K562 (cell line): Measurements from ENCODE around the gene KIZ. TPM values are rescaled to one million over a fixed set of nuclear protein-coding genes. Genes with fewer than 3 reads are reported as not detected.

Experiments used
- ATAC-seq: fragments of 200-7000 bp; cut with Tn5 transposase; 3 replicates; pipeline ENCODE4 v1.9.1; 2020; ENCODE audit warnings: moderate library complexity
- BruUV-seq: library from RNA; stranded (reverse); fragments of 400-500 nt; replicated peaks from 2 replicates; lab custom pipeline; 2021; lab: Mats Ljungman, UMichigan
- CTCF ChIA-PET: fragments of 300-600 bp; formaldehyde crosslinking; extraction: SDS; loops from one replicate; lab custom pipeline; 2021; ENCODE audit warnings: low intra/inter-chr PET ratio; lab: Yijun Ruan, JAX
- POLR2A ChIA-PET: fragments of 300-600, 350-650 bp; sonication (Branson Sonifier 250); formaldehyde crosslinking; extraction: SDS; loops from one replicate; lab custom pipeline; 2021; ENCODE audit warnings: antibody characterized with exemption, inconsistent platforms; lab: Yijun Ruan, JAX
- DNase-seq, 4 experiments: peaks; one replicate each; pipeline versions ENCODE4 v3.0.0 to v3.0.0-alpha.2; 2011 to 2018; ENCODE audit warnings: low spot score in 3 of 4, mixed read lengths in 3 of 4; ENCODE audit errors: extremely low read depth in 1 of 4
- FAIRE-seq: peaks from 2 replicates; lab custom pipeline; 2011; peaks lifted over from hg19 to GRCh38; lab: Jason Lieb, UNC
- H2AFZ ChIP-seq: 2 replicates; pipeline ENCODE4 v1.6.0; 2011; ENCODE audit warnings: low read depth, low read length, control low read depth, inconsistent platforms
- H3K27ac ChIP-seq: fragments of 200-600 bp; 3 replicates; pipeline ENCODE4 v1.8.0; 2011; ENCODE audit warnings: low read depth, mild to moderate bottlenecking, control low read depth, inconsistent platforms, low read length, moderate library complexity, mixed read lengths; ENCODE audit errors: extremely low read depth
- H3K27me3 ChIP-seq, 2 experiments: fragments of 300-600 bp in 1 of 2; 2 replicates in 1 of 2; 3 replicates in 1 of 2; pipeline versions ENCODE4 v1.6.0 to v1.8.0; 2011; ENCODE audit warnings: inconsistent platforms in 2 of 2, low read length in 2 of 2, mild to moderate bottlenecking in 1 of 2, mixed read lengths in 1 of 2, moderate library complexity in 1 of 2; ENCODE audit not compliant: control insufficient read depth in 2 of 2, insufficient read depth in 2 of 2
- H3K36me3 ChIP-seq: fragments of 300-600 bp; 3 replicates; pipeline ENCODE4 v1.8.0; 2011; ENCODE audit warnings: mild to moderate bottlenecking, low read length, inconsistent platforms; ENCODE audit not compliant: control insufficient read depth, insufficient read depth
- H3K4me1 ChIP-seq, 2 experiments: fragments of 200-600 bp in 1 of 2; replicated peaks in 1 of 2; 2 replicates in 1 of 2; 3 replicates in 1 of 2; pipeline versions ENCODE4 v1.5.1 to v1.8.0; 2011; ENCODE audit warnings: inconsistent platforms in 2 of 2, low read length in 2 of 2, mild to moderate bottlenecking in 1 of 2, mixed read lengths in 1 of 2, moderate library complexity in 1 of 2; ENCODE audit not compliant: control insufficient read depth in 2 of 2, insufficient read depth in 2 of 2
- H3K4me2 ChIP-seq: 2 replicates; pipeline ENCODE4 v1.6.1; 2011; ENCODE audit warnings: low read length, control low read depth, inconsistent platforms, mixed read lengths; ENCODE audit not compliant: insufficient read depth
- H3K4me3 ChIP-seq: fragments of 200-600 bp; sonication (generic), shearing (Covaris generic); 2 replicates; pipeline ENCODE4 v1.5.1; 2016; ENCODE audit warnings: control low read depth, inconsistent platforms
- H3K79me2 ChIP-seq: fragments of 200-600 bp; 3 replicates; pipeline ENCODE4 v1.8.0; 2011; ENCODE audit warnings: low read length, inconsistent platforms; ENCODE audit not compliant: control insufficient read depth, insufficient read depth
- H3K9ac ChIP-seq, 2 experiments: 2 replicates each; pipeline versions ENCODE4 v1.6.0 to v1.6.1; 2011; ENCODE audit warnings: low read depth in 2 of 2, low read length in 2 of 2, control low read depth in 1 of 2, inconsistent platforms in 1 of 2, mild to moderate bottlenecking in 1 of 2, mixed read lengths in 1 of 2; ENCODE audit not compliant: insufficient read depth in 1 of 2
- H3K9me1 ChIP-seq: one replicate; pipeline ENCODE4 v1.6.0; 2011; ENCODE audit warnings: inconsistent platforms, mild to moderate bottlenecking, low read length, moderate library complexity; ENCODE audit not compliant: control insufficient read depth, insufficient read depth
- H3K9me3 ChIP-seq: replicated peaks from 2 replicates; pipeline ENCODE4 v1.5.1; 2011; ENCODE audit warnings: low read depth, low read length, inconsistent platforms; ENCODE audit not compliant: control insufficient read depth, insufficient read depth
- H4K20me1 ChIP-seq: replicated peaks from 2 replicates; pipeline ENCODE4 v1.6.1; 2011; ENCODE audit warnings: low read length, inconsistent platforms, mixed read lengths; ENCODE audit not compliant: control insufficient read depth, insufficient read depth
- BMI1 ChIP-seq: fragments of 150-350 bp; IDR thresholded peaks from 2 replicates; pipeline ENCODE4 v1.6.1; 2014; ENCODE audit warnings: low read length
- DPF2 ChIP-seq: fragments of 450-650 bp; IDR thresholded peaks from 2 replicates; pipeline ENCODE4 v1.6.1; 2016
- KLF10 ChIP-seq: fragments of 250-450 bp; sonication (Bioruptor Pico); IDR thresholded peaks from 2 replicates; pipeline ENCODE4 v1.6.1; 2021; ENCODE audit warnings: matching md5 sums
- POLR2AphosphoS5 ChIP-seq: IDR thresholded peaks from 2 replicates; pipeline ENCODE4 v1.6.1; 2011; ENCODE audit warnings: mild to moderate bottlenecking, low read depth, low read length, moderate library complexity; ENCODE audit not compliant: control insufficient read depth, insufficient read depth
- PTTG1 ChIP-seq: fragments of 450-650 bp; IDR thresholded peaks from 2 replicates; pipeline ENCODE4 v1.6.1; 2016; ENCODE audit warnings: low read depth, mild to moderate bottlenecking, missing genetic modification characterization, missing compliant biosample characterization
- RFX7 ChIP-seq: fragments of 250-450 bp; sonication (Bioruptor Pico); IDR thresholded peaks from 2 replicates; pipeline ENCODE4 v1.5.1; 2021; ENCODE audit warnings: mild to moderate bottlenecking
- WHSC1 ChIP-seq: IDR thresholded peaks from one replicate; pipeline ENCODE4 v1.6.1; 2012; ENCODE audit warnings: low read length, control low read depth, inconsistent platforms
- ZBTB1 ChIP-seq: sonication (generic); formaldehyde crosslinking; IDR thresholded peaks from 2 replicates; pipeline ENCODE4 v1.8.1; 2023; ENCODE audit warnings: missing genetic modification reagents, low read depth, mild to moderate bottlenecking, borderline replicate concordance
- ZKSCAN1 ChIP-seq: fragments of 150-350 bp; IDR thresholded peaks from 2 replicates; pipeline ENCODE4 v1.6.1; 2016; ENCODE audit warnings: low read depth, low read length
- WGBS: fragments of 100-300 bp; shearing (Covaris generic); methylation state at CpG from one replicate; pipeline ENCODE4 v1.1.6; 2016; ENCODE audit warnings: low coverage, mixed read lengths; ENCODE audit not compliant: insufficient coverage; ENCODE audit errors: missing lambda C conversion rate; 5-methylcytosine and 5-hydroxymethylcytosine counted together
- in situ Hi-C: fragments of 300-500 bp; cut with MboI; formaldehyde crosslinking; loops from 4 replicates; pipeline ENCODE4 v1.15.0; 2018; ENCODE audit warnings: inconsistent platforms, mixed read lengths
- intact Hi-C: fragments of 100-400 bp; cut with micrococcal nuclease; formaldehyde crosslinking; loops from 2 replicates; pipeline ENCODE4 v1.14.2; 2022
- polyA plus RNA-seq, 8 experiments: library from polyadenylated mRNA; depleted of rRNA in 4 of 8; stranded (reverse) in 5 of 8; unstranded in 3 of 8; fragments of >200 nt; fragmentation: Nextera tagmentation in 2 of 8; fragmentation: Illumina TruSeq in 1 of 8; extraction: Ambion mirVana in 2 of 8; extraction: Trizol in 1 of 8; gene quantifications; 2 replicates each; pipeline versions ENCODE4 v1.2.1 to v1.2.3, GENCODE V29; 2011 to 2014; ENCODE audit warnings: inconsistent platforms in 1 of 8, missing spikeins in 1 of 8
- total RNA-seq, 7 experiments: library from RNA; depleted of rRNA in 6 of 7; stranded (reverse); fragments of >200 nt in 6 of 7; fragmentation: Illumina TruSeq in 2 of 7; extraction: Trizol in 2 of 7; gene quantifications; 2 replicates each; pipeline versions ENCODE4 v1.2.1 to v1.2.3, GENCODE V29; 2011 to 2021; ENCODE audit warnings: low replicate concordance in 1 of 7
- TF ChIP-seq, protein P1 (sequence below): fragments of 450-650 bp; formaldehyde crosslinking; IDR thresholded peaks from 2 replicates; pipeline ENCODE4 v1.4.0; 2020; ENCODE audit warnings: mild to moderate bottlenecking, moderate library complexity
- TF ChIP-seq, protein P2 (sequence below), 2 experiments: fragments of 450-650 bp in 1 of 2; sonication (generic) in 1 of 2; formaldehyde crosslinking; conservative IDR thresholded peaks; 2 replicates each; pipeline versions ENCODE4 v1.4.0 to v1.8.1; 2020 to 2022; ENCODE audit warnings: mild to moderate bottlenecking in 1 of 2, missing genetic modification reagents in 1 of 2
- TF ChIP-seq, protein P3 (sequence below): IDR thresholded peaks from 2 replicates; pipeline ENCODE4 v1.6.1; 2011; ENCODE audit warnings: borderline replicate concordance, low read depth, mild to moderate bottlenecking, moderate library complexity, low read length; ENCODE audit not compliant: insufficient read depth, poor library complexity, severe bottlenecking

Gene KIZ
- total and polyA plus RNA-seq, 9 of the 15 experiments (the other 6 are each of a cell fraction or from before 2014, with no cell fraction given): 4.9 to 21.1 (median 13.5) TPM

DNA sequence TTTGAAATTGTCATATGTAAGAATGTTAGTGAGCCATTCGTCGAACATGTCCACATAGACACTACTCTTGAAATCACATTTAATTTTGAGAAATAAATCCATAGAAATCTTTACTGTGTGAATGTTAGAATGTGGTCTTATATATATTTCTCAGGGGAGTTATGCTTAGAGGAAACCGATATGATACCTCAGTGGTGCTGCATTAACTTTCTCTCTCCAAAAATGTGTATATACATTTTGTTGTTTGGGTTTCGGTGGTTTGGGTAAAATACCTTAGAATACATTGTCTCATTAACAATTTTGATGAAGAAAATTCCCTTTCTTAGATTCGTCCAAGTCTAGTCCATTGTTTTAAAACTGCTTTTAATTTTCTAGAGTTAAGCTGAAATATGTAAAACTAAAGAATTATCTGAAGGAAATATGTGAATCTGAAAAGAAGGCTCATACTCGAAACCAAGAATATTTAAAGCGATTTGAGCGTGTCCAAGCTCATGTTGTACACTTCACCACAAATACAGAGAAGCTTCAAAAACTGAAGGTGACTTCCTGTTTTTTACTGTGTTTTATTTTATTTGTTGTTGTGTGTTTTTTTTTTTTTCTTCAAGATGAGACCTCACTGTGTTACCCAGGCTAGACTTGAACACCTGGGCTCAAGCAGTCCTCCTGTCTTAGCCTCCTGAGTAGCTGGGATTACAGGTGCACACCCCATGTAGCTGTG is 10.3 kb downstream of the KIZ start:
- intact Hi-C loops (no loop called here), in situ Hi-C loops (no loop called here)
- Histone ChIP-seq H3K9ac (no peak overlapping the region), H3K27me3 (no peaks in the 10 kb centered on the region), H3K4me3 (no peak overlapping the region), H3K4me2 (no peak overlapping the region), H3K9me3 (no peaks in the 10 kb centered on the region), H2AFZ (no peak overlapping the region), H3K79me2 (no peaks in the 10 kb centered on the region), H4K20me1 (no peaks in the 10 kb centered on the region), H3K27ac (no peak overlapping the region), H3K9me1 (no peaks in the 10 kb centered on the region), H3K4me1 (peaks cover 0 to 2% of the 10 kb centered on the region in 2 experiments; a peak in 2 of 5 replicates), H3K36me3 (peaks cover 13% of the 10 kb centered on the region; the same call in 1 of the 3 replicates)
- 83% methylated on average over 8 of the region's 8 CpGs for WGBS
- FAIRE-seq (no peak), ATAC-seq (no peak), DNase-seq (no peak)
- ChIA-PET POLR2A (interaction anchor here (1.3 kb wide), 1 partner anchor 8 kb away, joined by 3 read pairs; no protein-coding TSS in a partner anchor), CTCF (no interaction called here)
- no peak for TF ChIP-seq ZKSCAN1
- TF ChIP-seq, protein P1, sequence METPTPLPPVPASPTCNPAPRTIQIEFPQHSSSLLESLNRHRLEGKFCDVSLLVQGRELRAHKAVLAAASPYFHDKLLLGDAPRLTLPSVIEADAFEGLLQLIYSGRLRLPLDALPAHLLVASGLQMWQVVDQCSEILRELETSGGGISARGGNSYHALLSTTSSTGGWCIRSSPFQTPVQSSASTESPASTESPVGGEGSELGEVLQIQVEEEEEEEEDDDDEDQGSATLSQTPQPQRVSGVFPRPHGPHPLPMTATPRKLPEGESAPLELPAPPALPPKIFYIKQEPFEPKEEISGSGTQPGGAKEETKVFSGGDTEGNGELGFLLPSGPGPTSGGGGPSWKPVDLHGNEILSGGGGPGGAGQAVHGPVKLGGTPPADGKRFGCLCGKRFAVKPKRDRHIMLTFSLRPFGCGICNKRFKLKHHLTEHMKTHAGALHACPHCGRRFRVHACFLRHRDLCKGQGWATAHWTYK (CRISPR knock-in tag): no peak
- no peak for TF ChIP-seq POLR2AphosphoS5
- no peak for TF ChIP-seq WHSC1
- TF ChIP-seq DPF2: no peak
- no peak for TF ChIP-seq PTTG1
- no peak for TF ChIP-seq KLF10 (CRISPR knock-in tag)
- TF ChIP-seq, protein P2, sequence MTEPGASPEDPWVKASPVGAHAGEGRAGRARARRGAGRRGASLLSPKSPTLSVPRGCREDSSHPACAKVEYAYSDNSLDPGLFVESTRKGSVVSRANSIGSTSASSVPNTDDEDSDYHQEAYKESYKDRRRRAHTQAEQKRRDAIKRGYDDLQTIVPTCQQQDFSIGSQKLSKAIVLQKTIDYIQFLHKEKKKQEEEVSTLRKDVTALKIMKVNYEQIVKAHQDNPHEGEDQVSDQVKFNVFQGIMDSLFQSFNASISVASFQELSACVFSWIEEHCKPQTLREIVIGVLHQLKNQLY (CRISPR knock-in tag; conservative IDR thresholded peaks at IDR 0.05): no peak
- no peak for TF ChIP-seq BMI1
- TF ChIP-seq, protein P3, sequence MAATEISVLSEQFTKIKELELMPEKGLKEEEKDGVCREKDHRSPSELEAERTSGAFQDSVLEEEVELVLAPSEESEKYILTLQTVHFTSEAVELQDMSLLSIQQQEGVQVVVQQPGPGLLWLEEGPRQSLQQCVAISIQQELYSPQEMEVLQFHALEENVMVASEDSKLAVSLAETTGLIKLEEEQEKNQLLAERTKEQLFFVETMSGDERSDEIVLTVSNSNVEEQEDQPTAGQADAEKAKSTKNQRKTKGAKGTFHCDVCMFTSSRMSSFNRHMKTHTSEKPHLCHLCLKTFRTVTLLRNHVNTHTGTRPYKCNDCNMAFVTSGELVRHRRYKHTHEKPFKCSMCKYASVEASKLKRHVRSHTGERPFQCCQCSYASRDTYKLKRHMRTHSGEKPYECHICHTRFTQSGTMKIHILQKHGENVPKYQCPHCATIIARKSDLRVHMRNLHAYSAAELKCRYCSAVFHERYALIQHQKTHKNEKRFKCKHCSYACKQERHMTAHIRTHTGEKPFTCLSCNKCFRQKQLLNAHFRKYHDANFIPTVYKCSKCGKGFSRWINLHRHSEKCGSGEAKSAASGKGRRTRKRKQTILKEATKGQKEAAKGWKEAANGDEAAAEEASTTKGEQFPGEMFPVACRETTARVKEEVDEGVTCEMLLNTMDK: no peak
- no peak for TF ChIP-seq ZBTB1 (CRISPR knock-in tag)
- TF ChIP-seq RFX7: no peak
- BruUV-seq: no TSS peak
